GM19397 (cell line): ENCODE results near the gene SYCP2.
"Not testable (repeated sequence)": the region's sequence is repeated elsewhere in the genome, so short reads cannot be mapped to it uniquely, and the experiment has no call there.

Experiments used
- ATAC-seq: cut with Tn5 transposase; IDR thresholded peaks from one replicate; pipeline ENCODE4 v1.9.1; 2021; ENCODE audit warnings: mild to moderate bottlenecking, moderate library complexity; ENCODE audit not compliant: unreplicated experiment

The SYCP2 gene

GRCh38 chr20:59912609-59913008 is 20.8 kb downstream of the SYCP2 start:
- ATAC-seq = no peak

GRCh38 chr20:59911041-59911440 is 22.4 kb downstream of the SYCP2 start:
- no peak for ATAC-seq

GRCh38 chr20:59908855-59909254 is 24.6 kb downstream of the SYCP2 start:
- ATAC-seq = no peak

- no peak for ATAC-seq
These were observed 29.8 kb downstream of the SYCP2 start for GRCh38 chr20:59903621-59904020.

GRCh38 chr20:59902470-59902869 is 31.0 kb downstream of the SYCP2 start:
- no peak for ATAC-seq

GRCh38 chr20:59895908-59896307 is 37.5 kb downstream of the SYCP2 start:
- ATAC-seq = no peak

- no peak for ATAC-seq
These were observed 41.9 kb downstream of the SYCP2 start for GRCh38 chr20:59891581-59891980.

GRCh38 chr20:59890035-59890434 is 43.4 kb downstream of the SYCP2 start:
- not testable (repeated sequence) for ATAC-seq

GRCh38 chr20:59888050-59888449 is 45.4 kb downstream of the SYCP2 start:
- no peak for ATAC-seq

- ATAC-seq = no peak
These were observed 48.9 kb downstream of the SYCP2 start for GRCh38 chr20:59884494-59884893.

- no peak for ATAC-seq
These were observed 53.2 kb downstream of the SYCP2 start for GRCh38 chr20:59880198-59880597.

GRCh38 chr20:59873409-59873808 is 60.0 kb downstream of the SYCP2 start:
- ATAC-seq = no peak

- no peak for ATAC-seq
These were observed 62.3 kb downstream of the SYCP2 start for GRCh38 chr20:59871096-59871495.

GRCh38 chr20:59866338-59866737 is 67.1 kb downstream of the SYCP2 start:
- ATAC-seq = no peak

- ATAC-seq = no peak
These were observed 68.7 kb downstream of the SYCP2 start for GRCh38 chr20:59864726-59865125.

- ATAC-seq = no peak
These were observed 70.4 kb downstream of the SYCP2 start for GRCh38 chr20:59863058-59863457.

GRCh38 chr20:59861401-59861800 is 72.0 kb downstream of the SYCP2 start:
- ATAC-seq = no peak

GRCh38 chr20:59858425-59858824 is 75.0 kb downstream of the SYCP2 start:
- ATAC-seq = no peak

- ATAC-seq = no peak
These were observed 75.5 kb downstream of the SYCP2 start for GRCh38 chr20:59857966-59858365.

GRCh38 chr20:59856941-59857340 is 76.5 kb downstream of the SYCP2 start:
- not testable (repeated sequence) for ATAC-seq

- not testable (repeated sequence) for ATAC-seq
These were observed 76.9 kb downstream of the SYCP2 start for GRCh38 chr20:59856526-59856925.

- ATAC-seq = no peak
These were observed 83.3 kb downstream of the SYCP2 start for GRCh38 chr20:59850018-59850641.

GRCh38 chr20:59848182-59848581 is 85.3 kb downstream of the SYCP2 start:
- ATAC-seq = no peak
